OCI-LY1 (cell line): Measurements from ENCODE around the gene FAT1.

ENCODE experiments used
- CTCF ChIP-seq: fragments of 200-600 bp; sonication (generic), shearing (Covaris generic); IDR thresholded peaks from 2 replicates; pipeline ENCODE4 v1.5.1; 2017; ENCODE audit warnings: mild to moderate bottlenecking, antibody characterized with exemption, low read length, moderate library complexity, mixed read lengths
- EZH2 ChIP-seq: fragments of 200-600 bp; sonication (generic), shearing (Covaris generic); IDR thresholded peaks from 2 replicates; pipeline ENCODE4 v1.8.0; 2017; ENCODE audit warnings: borderline replicate concordance, mixed run types, mild to moderate bottlenecking, antibody characterized with exemption, low read length, moderate library complexity, mixed read lengths

DNA sequence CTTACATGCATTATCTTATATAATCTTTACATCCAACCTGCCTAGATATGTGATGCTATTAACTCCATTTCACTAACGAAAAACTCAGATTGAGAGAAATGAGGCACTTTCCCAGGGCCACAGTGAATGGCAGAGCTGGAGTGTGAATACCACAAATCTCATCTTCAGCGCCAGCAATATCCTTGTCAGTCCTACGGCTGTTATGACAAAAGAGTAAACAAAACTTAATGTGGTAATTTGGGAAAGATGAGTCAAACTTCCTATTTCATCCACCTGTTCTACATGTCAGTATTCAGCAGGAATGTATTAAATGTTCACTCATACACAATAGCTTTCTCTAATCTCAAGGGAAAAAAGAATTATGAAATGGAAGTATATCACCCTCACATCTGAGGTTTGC is 56.9 kb downstream of the FAT1 start:
- TF ChIP-seq EZH2 (no peak), CTCF (no peak)
